K562 treated with DMSO at 1 percent for 12 hours (cell line): ENCODE measurements around the gene OR8B4. TPM values are rescaled to one million over a fixed set of nuclear protein-coding genes. Genes with fewer than 3 reads are reported as not detected.

Experiments used
- total RNA-seq: library from RNA; unstranded; fragments of 300-600 nt; gene quantifications from 2 replicates; pipeline ENCODE4 v1.2.3, GENCODE V29; 2022; ENCODE audit not compliant: insufficient read depth

Gene OR8B4, protein sequence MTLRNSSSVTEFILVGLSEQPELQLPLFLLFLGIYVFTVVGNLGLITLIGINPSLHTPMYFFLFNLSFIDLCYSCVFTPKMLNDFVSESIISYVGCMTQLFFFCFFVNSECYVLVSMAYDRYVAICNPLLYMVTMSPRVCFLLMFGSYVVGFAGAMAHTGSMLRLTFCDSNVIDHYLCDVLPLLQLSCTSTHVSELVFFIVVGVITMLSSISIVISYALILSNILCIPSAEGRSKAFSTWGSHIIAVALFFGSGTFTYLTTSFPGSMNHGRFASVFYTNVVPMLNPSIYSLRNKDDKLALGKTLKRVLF
- total RNA-seq = not detected in 2 replicates

GRCh38 chr11:124424384-124424921, at the start of gene OR8B4:
TSS of gene OR8B4 (minus strand) at chr11:124424871. CDS start at chr11:124424871, 0 bp downstream.

DNA sequence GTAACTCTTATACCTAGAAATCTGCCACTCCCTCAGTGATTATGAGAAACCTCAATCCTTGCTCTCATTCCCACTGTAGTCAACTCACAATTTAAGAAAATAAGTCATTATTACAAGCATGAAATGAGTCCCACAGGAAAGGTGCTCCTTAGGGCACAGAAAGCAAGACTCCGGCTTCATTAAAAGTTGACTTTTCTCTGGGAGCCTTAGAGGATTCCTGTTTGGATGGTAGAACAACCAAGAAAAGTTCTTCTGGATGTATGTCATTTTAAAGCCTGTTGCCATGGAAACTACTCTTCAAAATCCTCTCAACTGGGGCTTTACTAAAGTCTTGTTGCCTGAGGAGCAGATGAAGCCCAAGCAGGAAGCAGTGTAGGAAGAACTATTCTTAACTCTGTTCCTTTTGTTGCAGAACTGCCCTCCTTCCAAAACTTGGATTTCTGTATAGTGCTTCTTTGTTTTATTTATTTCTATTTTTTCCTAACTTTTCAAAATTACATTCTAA, 21.0 kb upstream of the OR8B4 start, which contains the start of gene OR8B8:
Gene OR8B8 (minus strand): TSS at position 51 of the 505 bp plus-strand sequence. CDS start 4,611 bp downstream, outside the sequence.

GRCh38 chr11:124398924-124399323, 25.7 kb downstream of the OR8B4 start, which contains the start of gene OR8B3:
TSS of gene OR8B3 (minus strand) at chr11:124399024. CDS start at chr11:124397351, 1,673 bp downstream.

GRCh38 chr11:124384399-124384798, 40.3 kb downstream of the OR8B4 start, which contains the start of gene OR8B2:
TSS of gene OR8B2 (minus strand) at chr11:124384499. CDS start at chr11:124383343, 1,156 bp downstream.

Other genes starting within 250 kb of the OR8B4 start
- gene OR10D3, start 241.5 kb downstream of the OR8B4 start, total RNA-seq = 0.16 TPM in 1 of 2 replicates, not detected in the other
- gene OR8G1, start 183.8 kb downstream of the OR8B4 start, total RNA-seq = not detected in 2 replicates
- gene OR8G5, start 168.5 kb downstream of the OR8B4 start, total RNA-seq = 0.98 and 3.2 TPM in 2 replicates
- gene OR8D1, start 110.9 kb downstream of the OR8B4 start, total RNA-seq = 0.81 TPM in 1 of 2 replicates, not detected in the other
- gene OR8D2, start 104.7 kb downstream of the OR8B4 start, total RNA-seq = not detected in 2 replicates
- gene OR8B2, start 40.4 kb downstream of the OR8B4 start, total RNA-seq = not detected in 2 replicates
- gene OR8B3, start 25.8 kb downstream of the OR8B4 start, total RNA-seq = not detected in 2 replicates
- not detected in 2 replicates for gene OR8B8, start 20.8 kb upstream of the OR8B4 start, total RNA-seq
- not detected in 2 replicates for gene OR8B12, start 118.8 kb upstream of the OR8B4 start, total RNA-seq
- gene OR8A1, start 145.1 kb upstream of the OR8B4 start, total RNA-seq = 0.19 and 0.20 TPM in 2 replicates
- 0.88 and 1.4 TPM in 2 replicates for gene PANX3, start 186.6 kb upstream of the OR8B4 start, total RNA-seq
- 14.3 and 38.0 TPM in 2 replicates for gene TBRG1, start 198.0 kb upstream of the OR8B4 start, total RNA-seq
- 1.3 and 3.1 TPM in 2 replicates for gene SIAE, start 248.9 kb upstream of the OR8B4 start, total RNA-seq
- 5.3 and 8.6 TPM in 2 replicates for gene SPA17, start 249.0 kb upstream of the OR8B4 start, total RNA-seq